Hepatocyte (in vitro differentiated cells): ENCODE data around the gene PGA3. TPM values are rescaled to one million over a fixed set of nuclear protein-coding genes. Genes with fewer than 3 reads are reported as not detected.
"Not testable (repeated sequence)": the region's sequence is repeated elsewhere in the genome, so short reads cannot be mapped to it uniquely, and the experiment has no call there.

Source experiments
- DNase-seq: peaks from one replicate; pipeline ENCODE4 v3.0.0-alpha.2; 2016; ENCODE audit warnings: low spot score
- H2AFZ ChIP-seq: fragments of 200-600 bp; sonication (generic); 2 replicates; pipeline ENCODE4 v1.6.0; 2016; ENCODE audit warnings: antibody characterized with exemption, mild to moderate bottlenecking
- H3K27ac ChIP-seq: fragments of 200-600 bp; sonication (generic); 2 replicates; pipeline ENCODE4 v1.5.1; 2016; ENCODE audit warnings: mild to moderate bottlenecking
- H3K27me3 ChIP-seq: fragments of 200-600 bp; sonication (generic); 2 replicates; pipeline ENCODE4 v1.6.1; 2016
- H3K36me3 ChIP-seq: fragments of 200-600 bp; sonication (generic); replicated peaks from 2 replicates; pipeline ENCODE4 v1.5.1; 2016; ENCODE audit warnings: low read depth; ENCODE audit not compliant: insufficient read depth
- H3K4me1 ChIP-seq: fragments of 200-600 bp; sonication (generic); 2 replicates; pipeline ENCODE4 v1.5.1; 2016; ENCODE audit warnings: mild to moderate bottlenecking, moderate library complexity; ENCODE audit not compliant: insufficient read depth
- H3K4me2 ChIP-seq: fragments of 200-600 bp; sonication (generic); 2 replicates; pipeline ENCODE4 v1.6.0; 2016
- H3K4me3 ChIP-seq: fragments of 200-600 bp; sonication (generic); 2 replicates; pipeline ENCODE4 v1.5.1; 2016; ENCODE audit warnings: mild to moderate bottlenecking
- H3K79me2 ChIP-seq: fragments of 200-600 bp; sonication (generic); 2 replicates; pipeline ENCODE4 v1.6.0; 2017; ENCODE audit warnings: mild to moderate bottlenecking
- H3K9me2 ChIP-seq: fragments of 200-600 bp; sonication (generic); replicated peaks from 2 replicates; pipeline ENCODE4 v1.6.0; 2017; ENCODE audit warnings: mild to moderate bottlenecking; ENCODE audit not compliant: insufficient read depth
- H3K9me3 ChIP-seq: fragments of 200-600 bp; sonication (generic); 2 replicates; pipeline ENCODE4 v1.5.1; 2016; ENCODE audit warnings: low read depth, mild to moderate bottlenecking
- H4K20me1 ChIP-seq: fragments of 200-600 bp; sonication (generic); 2 replicates; pipeline ENCODE4 v1.6.0; 2016; ENCODE audit warnings: mild to moderate bottlenecking; ENCODE audit not compliant: insufficient read depth, poor library complexity, severe bottlenecking
- CTCF ChIP-seq: fragments of 200-600 bp; sonication (generic); IDR thresholded peaks from 2 replicates; pipeline ENCODE4 v1.5.1; 2016; ENCODE audit warnings: antibody characterized with exemption, mild to moderate bottlenecking; ENCODE audit not compliant: poor library complexity
- EZH2 ChIP-seq: fragments of 200-600 bp; sonication (generic); IDR thresholded peaks from 2 replicates; pipeline ENCODE4 v1.6.1; 2016; ENCODE audit warnings: antibody characterized with exemption, mild to moderate bottlenecking, borderline replicate concordance
- EZH2phosphoT487 ChIP-seq: fragments of 200-600 bp; sonication (generic); IDR thresholded peaks from one replicate; pipeline ENCODE4 v1.6.1; 2018; ENCODE audit warnings: antibody characterized with exemption, mild to moderate bottlenecking, low read depth, moderate library complexity; ENCODE audit not compliant: unreplicated experiment, severe bottlenecking
- WGBS: methylation state at CpG from one replicate; pipeline ENCODE4 v1.1.6; 2016; ENCODE audit warnings: low lambda C conversion rate; ENCODE audit errors: missing lambda C conversion rate; 5-methylcytosine and 5-hydroxymethylcytosine counted together
- polyA plus RNA-seq: library from polyadenylated mRNA; unstranded; fragments of >200 nt; fragmentation: Nextera tagmentation; extraction: Ambion mirVana; gene quantifications from 2 replicates; pipeline ENCODE4 v1.2.1, GENCODE V29; 2016
- total RNA-seq: library from RNA; depleted of rRNA; stranded (reverse); fragments of >200 nt; gene quantifications from 2 replicates; pipeline ENCODE4 v1.2.3, GENCODE V29; 2014

Gene PGA3
- total and polyA plus RNA-seq, 2 experiments from 2014 or later, result 0.27 to 1.4 TPM

- no peaks in the 10 kb centered on the region for H4K20me1 ChIP-seq
- no peak for TF ChIP-seq EZH2
- TF ChIP-seq CTCF, result no peak
- no peak for TF ChIP-seq EZH2phosphoT487
- no peak overlapping the region for H3K27ac ChIP-seq
- no peak overlapping the region for H3K4me3 ChIP-seq
- H3K27me3 ChIP-seq, result no peaks in the 10 kb centered on the region
- no peaks in the 10 kb centered on the region for H3K36me3 ChIP-seq
- no peak overlapping the region for H3K4me2 ChIP-seq
- no peaks in the 10 kb centered on the region for H3K79me2 ChIP-seq
- DNase-seq, result no peak
- 96% methylated on average over 6 of the region's 6 CpGs for WGBS
- H2AFZ ChIP-seq, result no peak overlapping the region
- no peaks in the 10 kb centered on the region for H3K4me1 ChIP-seq
- H3K9me3 ChIP-seq, result no peaks in the 10 kb centered on the region
- no peaks in the 10 kb centered on the region for H3K9me2 ChIP-seq
Observed at GRCh38 chr11:61174949-61175348, 28.4 kb upstream of the PGA3 start.

GRCh38 chr11:61176446-61176845 is 26.9 kb upstream of the PGA3 start:
- Histone ChIP-seq H3K4me2 (no peak overlapping the region), H3K9me3 (no peaks in the 10 kb centered on the region), H3K27ac (no peak overlapping the region), H2AFZ (no peak overlapping the region), H3K4me1 (no peaks in the 10 kb centered on the region), H3K36me3 (no peaks in the 10 kb centered on the region), H3K4me3 (no peak overlapping the region), H4K20me1 (no peaks in the 10 kb centered on the region), H3K79me2 (no peaks in the 10 kb centered on the region), H3K27me3 (no peaks in the 10 kb centered on the region), H3K9me2 (no peaks in the 10 kb centered on the region)
- TF ChIP-seq CTCF (no peak), EZH2 (no peak), EZH2phosphoT487 (no peak)
- WGBS, result 74% methylated on average over 6 of the region's 6 CpGs
- DNase-seq, result no peak

- not testable (repeated sequence) for H3K9me2 ChIP-seq, H3K27ac ChIP-seq, H2AFZ ChIP-seq, H3K4me1 ChIP-seq, H3K79me2 ChIP-seq, H3K27me3 ChIP-seq, H3K4me2 ChIP-seq, H3K9me3 ChIP-seq, H3K36me3 ChIP-seq, H4K20me1 ChIP-seq, H3K4me3 ChIP-seq, DNase-seq
- WGBS, result 94% methylated on average over 6 of the region's 6 CpGs
Observed at GRCh38 chr11:61180205-61180604, 23.1 kb upstream of the PGA3 start.

GRCh38 chr11:61181489-61181888 is 21.8 kb upstream of the PGA3 start:
- Histone ChIP-seq H3K9me2 (no peaks in the 10 kb centered on the region), H2AFZ (no peak overlapping the region), H3K27ac (no peak overlapping the region), H3K4me3 (no peak overlapping the region), H3K79me2 (no peaks in the 10 kb centered on the region), H3K36me3 (no peaks in the 10 kb centered on the region), H4K20me1 (no peaks in the 10 kb centered on the region), H3K4me1 (no peaks in the 10 kb centered on the region), H3K9me3 (no peaks in the 10 kb centered on the region), H3K4me2 (no peak overlapping the region), H3K27me3 (no peaks in the 10 kb centered on the region)
- 97% methylated on average over 4 of the region's 4 CpGs for WGBS
- TF ChIP-seq CTCF (no peak), EZH2 (no peak), EZH2phosphoT487 (no peak)
- no peak for DNase-seq
